A549 treated with AZD9567 at 1 μM for 4 hours (cell line): ENCODE data around the gene ZDHHC11B. TPM values are rescaled to one million over a fixed set of nuclear protein-coding genes. Genes with fewer than 3 reads are reported as not detected.

ENCODE experiments used
- total RNA-seq: library from RNA; stranded (reverse); fragments of 200-300 nt; extraction: Qiagen RNA extraction; gene quantifications from 5 replicates; pipeline ENCODE4 v1.2.3, GENCODE V29; 2022; ENCODE audit not compliant: insufficient read depth

ZDHHC11B gene
- 1.4 to 1.9 TPM (median 1.6 TPM) in 5 replicates for total RNA-seq

GRCh38 chr5:784428-785177 lies at the start of gene ZDHHC11B:
Gene ZDHHC11B (minus strand): TSS chr5:784729. CDS start chr5:766919, 17,810 bp downstream.

GRCh38 chr5:693271-694041 lies 91.1 kb downstream of the ZDHHC11B start, which contains the start of gene TPPP:
Gene TPPP (minus strand): TSS chr5:693352. CDS start chr5:678060, 15,292 bp downstream.

Other genes with a start within 250 kb of the ZDHHC11B start
- 10.3 to 12.6 TPM (median 12.0 TPM) in 5 replicates for gene CEP72, start 172.4 kb downstream of the ZDHHC11B start, total RNA-seq
- 6.5 to 7.8 TPM (median 7.0 TPM) in 5 replicates for gene TPPP, start 91.4 kb downstream of the ZDHHC11B start, total RNA-seq
- gene ZDHHC11, start 66.3 kb upstream of the ZDHHC11B start, total RNA-seq: 6.1 to 19.8 TPM (median 18.5 TPM) in 5 replicates
- gene BRD9, start 108.1 kb upstream of the ZDHHC11B start, total RNA-seq: 38.9 to 45.1 TPM (median 41.7 TPM) in 5 replicates
- 62.4 to 70.0 TPM (median 69.3 TPM) in 5 replicates for gene TRIP13, start 108.2 kb upstream of the ZDHHC11B start, total RNA-seq
- 20.8 to 25.0 TPM (median 22.9 TPM) in 5 replicates for gene NKD2, start 224.1 kb upstream of the ZDHHC11B start, total RNA-seq